ENCODE data around the gene EHD1. TPM values are rescaled to one million over a fixed set of nuclear protein-coding genes. Genes with fewer than 3 reads are reported as not detected.

Gene EHD1
- total RNA-seq, 4 donors from 2014 or later: 67.9 to 202 (median 116) TPM

- no peak overlapping the region for H3K27ac ChIP-seq
- no peaks in the 10 kb centered on the region for H3K4me1 ChIP-seq
- no peaks in the 10 kb centered on the region for H3K9me3 ChIP-seq
- no peaks in the 10 kb centered on the region for H3K27me3 ChIP-seq
- in situ Hi-C loops (cut with MboI; ENCODE audit: low pct_ligation_motif_present in 1 of 4, low pct_unique_long_range_greater_than_20kb in 1 of 4, low sequenced_read_pairs in 3 of 4): no loop called here
- intact Hi-C loops (cut with DNase I; ENCODE audit: low total_unique reads): no loop called here
- TF ChIP-seq EP300 (IDR thresholded peaks at IDR 0.05; ENCODE audit: low read depth) (no peak), CTCF (IDR thresholded peaks at IDR 0.05) (no peak), POLR2AphosphoS5 (IDR thresholded peaks at IDR 0.05) (no peak), POLR2A (IDR thresholded peaks at IDR 0.05) (no peak)
- WGBS, 2 donors (ENCODE audit: low coverage in 1 of 2): 94 to 100% methylated on average over 1 to 21 of the region's 21 CpGs
- peaks cover 0 to 7% (median 0%) of the 10 kb centered on the region in 4 donors for H3K36me3 ChIP-seq
- no peak overlapping the region for H3K4me3 ChIP-seq
- DNase-seq: no peak
These were observed 45.8 kb downstream of the EHD1 start for GRCh38 chr11:64832467-64833197.

- intact Hi-C loops (cut with DNase I; ENCODE audit: low total_unique reads): no loop called here
- Histone ChIP-seq H3K27ac (no peak overlapping the region), H3K27me3 (no peaks in the 10 kb centered on the region), H3K4me1 (no peaks in the 10 kb centered on the region), H3K9me3 (no peaks in the 10 kb centered on the region), H3K4me3 (no peak overlapping the region), H3K36me3 (peaks cover 0 to 7% (median 0%) of the 10 kb centered on the region in 4 donors)
- in situ Hi-C loops (cut with MboI; ENCODE audit: low pct_ligation_motif_present in 1 of 4, low pct_unique_long_range_greater_than_20kb in 1 of 4, low sequenced_read_pairs in 3 of 4): no loop called here
- DNase-seq: no peak
- 84 to 94% methylated on average over 3 to 7 of the region's 24 CpGs for WGBS, 2 donors (ENCODE audit: low coverage in 1 of 2)
- no peak for TF ChIP-seq CTCF (IDR thresholded peaks at IDR 0.05)
These were observed 47.0 kb downstream of the EHD1 start for GRCh38 chr11:64831411-64831891.

- 92% methylated on average over 30 of the region's 43 CpGs; no CpG with 5 or more reads in 1 of the 2 donors for WGBS, 2 donors (ENCODE audit: low coverage in 1 of 2)
- TF ChIP-seq CTCF (IDR thresholded peaks at IDR 0.05) (no peak), POLR2AphosphoS5 (IDR thresholded peaks at IDR 0.05) (no peak), POLR2A (IDR thresholded peaks at IDR 0.05) (no peak), EP300 (IDR thresholded peaks at IDR 0.05; ENCODE audit: low read depth) (no peak)
- H3K9me3 ChIP-seq: no peaks in the 10 kb centered on the region
- intact Hi-C loops (cut with DNase I; ENCODE audit: low total_unique reads): no loop called here
- no peak for DNase-seq
- in situ Hi-C loops (cut with MboI; ENCODE audit: low pct_ligation_motif_present in 1 of 4, low pct_unique_long_range_greater_than_20kb in 1 of 4, low sequenced_read_pairs in 3 of 4): no loop called here
- no peaks in the 10 kb centered on the region for H3K27me3 ChIP-seq
- H3K4me3 ChIP-seq: no peak overlapping the region
- no peaks in the 10 kb centered on the region for H3K4me1 ChIP-seq
- H3K27ac ChIP-seq: no peak overlapping the region
- peaks cover 0 to 7% (median 0%) of the 10 kb centered on the region in 4 donors for H3K36me3 ChIP-seq
These were observed 48.7 kb downstream of the EHD1 start for GRCh38 chr11:64829536-64830251.

GRCh38 chr11:64827451-64827839 lies 51.0 kb downstream of the EHD1 start:
- no peak overlapping the region for H3K4me3 ChIP-seq
- no peaks in the 10 kb centered on the region for H3K9me3 ChIP-seq
- DNase-seq: no peak
- intact Hi-C loops (cut with DNase I; ENCODE audit: low total_unique reads) (no loop called here), in situ Hi-C loops (cut with MboI; ENCODE audit: low pct_ligation_motif_present in 1 of 4, low pct_unique_long_range_greater_than_20kb in 1 of 4, low sequenced_read_pairs in 3 of 4) (no loop called here)
- no peak overlapping the region for H3K27ac ChIP-seq
- H3K4me1 ChIP-seq: no peaks in the 10 kb centered on the region
- 88% methylated on average over 22 of the region's 22 CpGs; no CpG with 5 or more reads in 1 of the 2 donors for WGBS, 2 donors (ENCODE audit: low coverage in 1 of 2)
- peaks cover 0 to 7% (median 0%) of the 10 kb centered on the region in 4 donors for H3K36me3 ChIP-seq
- TF ChIP-seq EP300 (IDR thresholded peaks at IDR 0.05; ENCODE audit: low read depth) (no peak), CTCF (IDR thresholded peaks at IDR 0.05) (no peak)
- H3K27me3 ChIP-seq: no peaks in the 10 kb centered on the region
